ENCODE data around the gene PCSK4.
A peak's percentile ranks its signal among the peaks of the same experiment; 100 is the strongest.
"Not testable (repeated sequence)": the region's sequence is repeated elsewhere in the genome, so short reads cannot be mapped to it uniquely, and the experiment has no call there.

Gene PCSK4

DNA sequence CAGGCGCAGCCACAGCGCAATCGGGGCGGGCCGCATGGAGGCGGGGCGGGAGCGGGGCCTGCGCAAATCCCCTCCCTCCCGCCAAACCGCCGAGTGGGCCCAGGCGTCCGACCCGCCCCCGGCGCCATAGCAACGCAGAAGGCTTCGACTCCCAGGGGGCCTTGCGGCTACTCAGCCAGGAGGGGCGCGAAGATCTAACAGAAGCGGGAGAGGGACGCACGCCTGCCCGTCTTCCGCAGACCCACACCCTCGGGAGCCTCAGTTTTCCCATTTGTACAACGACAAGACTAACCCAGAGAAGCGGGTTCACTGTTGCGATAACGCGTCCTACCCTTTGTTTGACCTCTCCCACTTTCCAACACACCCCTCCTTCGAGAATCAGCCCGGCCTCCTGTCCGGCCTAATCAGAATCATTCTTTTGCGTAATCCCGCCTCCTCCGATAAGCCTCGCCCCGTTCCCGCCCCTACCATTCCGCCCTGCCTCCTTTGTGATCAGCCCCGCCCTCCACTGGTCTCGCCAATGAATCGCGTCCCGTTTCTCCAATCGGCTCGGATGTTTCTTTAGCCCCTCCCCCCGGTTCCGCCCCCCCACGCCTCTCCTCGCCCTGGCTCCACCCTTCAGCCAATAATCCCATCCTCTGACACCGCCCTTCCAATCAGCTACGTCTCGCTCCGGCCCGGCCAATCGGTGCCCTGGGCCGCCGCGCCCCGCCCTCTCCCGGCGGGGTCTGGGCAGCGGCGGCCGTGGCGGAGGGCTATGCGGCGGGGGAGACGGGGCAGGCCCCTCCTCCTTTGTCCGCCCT lies at the start of gene PCSK4:
TSS of gene PCSK4 (minus strand) at position 40 of the 803 bp plus-strand sequence. CDS start at position 36, 4 bp downstream.
- H3K9ac ChIP-seq = no peak within 1 kb of the TSS; the same call in 1 of the 2 replicates

DNA sequence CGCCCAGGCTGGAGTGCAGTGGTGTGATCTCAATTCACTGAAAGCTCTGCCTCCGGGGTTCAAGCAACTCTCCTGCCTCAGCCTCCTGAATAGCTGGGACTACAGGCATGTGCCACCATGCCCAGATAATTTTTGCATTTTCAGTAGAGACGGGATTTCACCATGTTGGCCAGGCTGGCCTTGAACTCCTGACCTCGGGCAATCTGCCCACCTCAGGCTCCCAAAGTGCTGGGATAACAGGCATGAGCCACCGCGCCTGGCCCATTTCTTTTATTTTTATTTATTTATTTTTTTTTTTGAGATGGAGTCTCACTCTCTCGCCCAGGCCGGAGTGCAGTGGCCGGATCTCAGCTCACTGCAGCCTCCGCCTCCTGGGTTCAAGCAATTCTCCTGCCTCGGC lies 49.6 kb upstream of the PCSK4 start:
- H2AFZ ChIP-seq (ENCODE audit: low read depth); H4K20me1 ChIP-seq (ENCODE audit: insufficient read depth); H3K36me3 ChIP-seq (ENCODE audit: insufficient read depth); H3K79me2 ChIP-seq (ENCODE audit: insufficient read depth, low read depth); H3K9ac ChIP-seq; H3K4me1 ChIP-seq (ENCODE audit: low read depth, poor library complexity, severe bottlenecking); H3K27ac ChIP-seq; H3K4me2 ChIP-seq; H3K4me3 ChIP-seq (IDR thresholded peaks at IDR 0.05; ENCODE audit: insufficient read depth, low read depth, low read length): not testable (repeated sequence)
- H3K27me3 ChIP-seq (ENCODE audit: insufficient read depth, low read depth) = peaks cover 81% of the 10 kb centered on the region

More for the DNA sequence above, at the start of gene PCSK4:
- Histone ChIP-seq H2AFZ (ENCODE audit: low read depth) (peak within 1 kb of the TSS; percentile 94), H3K4me3 (IDR thresholded peaks at IDR 0.05; ENCODE audit: insufficient read depth, low read depth, low read length) (no peak within 1 kb of the TSS), H3K27me3 (ENCODE audit: insufficient read depth, low read depth) (peaks cover 61% of the 10 kb centered on the region), H3K4me1 (ENCODE audit: low read depth, poor library complexity, severe bottlenecking) (peaks cover 7% of the 10 kb centered on the region), H3K4me2 (peak within 1 kb of the TSS; percentile 93), H3K79me2 (ENCODE audit: insufficient read depth, low read depth) (no peaks in the 10 kb centered on the region), H3K27ac (no peak within 1 kb of the TSS), H4K20me1 (ENCODE audit: insufficient read depth) (no peaks in the 10 kb centered on the region), H3K36me3 (ENCODE audit: insufficient read depth) (no peaks in the 10 kb centered on the region)
- TF ChIP-seq, protein P1, sequence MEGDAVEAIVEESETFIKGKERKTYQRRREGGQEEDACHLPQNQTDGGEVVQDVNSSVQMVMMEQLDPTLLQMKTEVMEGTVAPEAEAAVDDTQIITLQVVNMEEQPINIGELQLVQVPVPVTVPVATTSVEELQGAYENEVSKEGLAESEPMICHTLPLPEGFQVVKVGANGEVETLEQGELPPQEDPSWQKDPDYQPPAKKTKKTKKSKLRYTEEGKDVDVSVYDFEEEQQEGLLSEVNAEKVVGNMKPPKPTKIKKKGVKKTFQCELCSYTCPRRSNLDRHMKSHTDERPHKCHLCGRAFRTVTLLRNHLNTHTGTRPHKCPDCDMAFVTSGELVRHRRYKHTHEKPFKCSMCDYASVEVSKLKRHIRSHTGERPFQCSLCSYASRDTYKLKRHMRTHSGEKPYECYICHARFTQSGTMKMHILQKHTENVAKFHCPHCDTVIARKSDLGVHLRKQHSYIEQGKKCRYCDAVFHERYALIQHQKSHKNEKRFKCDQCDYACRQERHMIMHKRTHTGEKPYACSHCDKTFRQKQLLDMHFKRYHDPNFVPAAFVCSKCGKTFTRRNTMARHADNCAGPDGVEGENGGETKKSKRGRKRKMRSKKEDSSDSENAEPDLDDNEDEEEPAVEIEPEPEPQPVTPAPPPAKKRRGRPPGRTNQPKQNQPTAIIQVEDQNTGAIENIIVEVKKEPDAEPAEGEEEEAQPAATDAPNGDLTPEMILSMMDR (conservative IDR thresholded peaks at IDR 0.05; ENCODE audit: low read depth, low read length) = no peak

DNA sequence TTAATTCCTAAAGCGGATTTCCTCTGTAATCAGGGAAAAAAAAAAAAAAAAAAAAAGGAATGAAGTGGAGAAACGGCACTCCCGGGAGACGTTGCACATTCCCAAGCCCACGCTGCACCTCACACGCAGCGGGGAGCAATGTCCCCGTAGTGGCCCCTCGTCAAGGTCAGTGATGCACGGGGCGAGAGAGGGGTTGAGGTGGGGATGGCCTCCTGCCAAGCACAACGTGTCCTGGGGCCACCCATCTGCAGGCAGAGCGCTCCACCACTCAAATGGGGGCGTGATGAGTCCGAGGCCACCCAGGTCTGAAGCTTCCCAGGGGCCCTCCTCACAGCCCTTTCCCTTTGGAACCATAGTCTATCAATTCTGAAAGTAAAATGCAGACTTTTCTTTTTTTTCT lies 48.8 kb upstream of the PCSK4 start:
- Histone ChIP-seq H3K27ac (no peak overlapping the region), H3K4me3 (IDR thresholded peaks at IDR 0.05; ENCODE audit: insufficient read depth, low read depth, low read length) (no peak overlapping the region), H4K20me1 (ENCODE audit: insufficient read depth) (no peaks in the 10 kb centered on the region), H2AFZ (ENCODE audit: low read depth) (no peak overlapping the region), H3K4me2 (no peak overlapping the region), H3K27me3 (ENCODE audit: insufficient read depth, low read depth) (peaks cover 73% of the 10 kb centered on the region), H3K36me3 (ENCODE audit: insufficient read depth) (no peaks in the 10 kb centered on the region), H3K9ac (no peak overlapping the region), H3K79me2 (ENCODE audit: insufficient read depth, low read depth) (no peaks in the 10 kb centered on the region), H3K4me1 (ENCODE audit: low read depth, poor library complexity, severe bottlenecking) (no peaks in the 10 kb centered on the region)
- TF ChIP-seq, protein P1 (conservative IDR thresholded peaks at IDR 0.05; ENCODE audit: low read depth, low read length) = no peak

DNA sequence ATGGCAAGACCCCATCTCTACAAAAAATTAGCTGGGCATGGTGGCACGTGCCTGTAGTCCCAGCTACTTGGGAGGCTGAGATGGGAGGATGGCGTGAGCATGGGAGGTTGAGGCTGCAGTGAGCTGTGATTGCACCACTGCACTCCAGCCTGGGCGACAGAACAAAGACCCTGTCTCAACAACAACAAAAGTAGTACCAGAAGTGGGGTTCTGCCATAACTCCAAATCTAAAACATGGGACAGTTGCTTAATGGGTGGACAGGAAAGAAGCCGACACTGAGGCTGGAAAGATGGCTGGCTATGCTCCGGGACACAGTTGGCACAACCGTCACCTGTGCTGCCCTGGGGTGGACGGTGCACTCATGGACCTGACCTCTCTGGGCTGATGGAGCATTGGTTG lies 45.5 kb upstream of the PCSK4 start:
- H3K27ac ChIP-seq; H3K4me1 ChIP-seq (ENCODE audit: low read depth, poor library complexity, severe bottlenecking); H3K4me3 ChIP-seq (IDR thresholded peaks at IDR 0.05; ENCODE audit: insufficient read depth, low read depth, low read length); H3K4me2 ChIP-seq; H2AFZ ChIP-seq (ENCODE audit: low read depth); H4K20me1 ChIP-seq (ENCODE audit: insufficient read depth); H3K9ac ChIP-seq; H3K79me2 ChIP-seq (ENCODE audit: insufficient read depth, low read depth); H3K36me3 ChIP-seq (ENCODE audit: insufficient read depth): not testable (repeated sequence)
- peaks cover 75% of the 10 kb centered on the region for H3K27me3 ChIP-seq (ENCODE audit: insufficient read depth, low read depth)

DNA sequence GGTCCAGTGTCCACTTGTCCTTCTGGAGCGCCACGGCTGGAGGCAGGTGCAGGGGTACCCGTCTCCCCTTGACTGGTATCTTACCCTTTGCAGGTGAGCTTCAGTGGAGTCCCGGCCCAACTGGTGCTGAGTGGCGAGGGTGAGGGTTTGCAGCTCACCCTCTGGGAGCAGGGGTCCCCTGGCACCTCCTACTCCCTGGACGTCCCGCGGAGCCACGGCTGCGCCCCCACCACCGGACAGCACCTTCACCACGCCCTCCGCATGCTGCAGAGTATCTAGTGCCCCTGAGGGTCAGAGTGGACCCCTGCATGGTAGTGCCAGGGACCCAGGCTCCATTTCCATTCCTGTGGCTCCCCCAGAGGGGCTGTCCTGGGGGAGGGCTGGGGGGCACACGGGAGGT lies 44.8 kb upstream of the PCSK4 start:
- Histone ChIP-seq H3K9ac (no peak overlapping the region), H3K79me2 (ENCODE audit: insufficient read depth, low read depth) (no peaks in the 10 kb centered on the region), H3K4me2 (no peak overlapping the region), H3K27me3 (ENCODE audit: insufficient read depth, low read depth) (peaks cover 74% of the 10 kb centered on the region), H4K20me1 (ENCODE audit: insufficient read depth) (no peaks in the 10 kb centered on the region), H3K27ac (no peak overlapping the region), H2AFZ (ENCODE audit: low read depth) (no peak overlapping the region), H3K4me3 (IDR thresholded peaks at IDR 0.05; ENCODE audit: insufficient read depth, low read depth, low read length) (no peak overlapping the region), H3K4me1 (ENCODE audit: low read depth, poor library complexity, severe bottlenecking) (no peaks in the 10 kb centered on the region), H3K36me3 (ENCODE audit: insufficient read depth) (no peaks in the 10 kb centered on the region)
- TF ChIP-seq, protein P1 (conservative IDR thresholded peaks at IDR 0.05; ENCODE audit: low read depth, low read length) = no peak
